Endothelial cell of umbilical vein (primary cell): ENCODE measurements around the gene TLR9. TPM values are rescaled to one million over a fixed set of nuclear protein-coding genes. Genes with fewer than 3 reads are reported as not detected.

Source experiments
- BruUV-seq: library from RNA; stranded (reverse); fragments of 400-500 nt; replicated peaks from 2 replicates; lab custom pipeline; 2021; lab: Mats Ljungman, UMichigan
- CTCF ChIA-PET: fragments of 300-600, 350-600 bp; sonication (Branson Sonifier 250); formaldehyde crosslinking; loops from one replicate; lab custom pipeline; 2021; ENCODE audit warnings: antibody characterized with exemption, inconsistent platforms; lab: Charles Lee
- POLR2A ChIA-PET: fragments of 300-600, 350-600 bp; sonication (Branson Sonifier 250); formaldehyde crosslinking; loops from one replicate; lab custom pipeline; 2021; ENCODE audit warnings: antibody characterized with exemption, inconsistent platforms; lab: Charles Lee
- DNase-seq: peaks from one replicate; pipeline ENCODE4 v3.0.0-alpha.2; 2011; ENCODE audit warnings: low read depth, low spot score
- FAIRE-seq: peaks from 2 replicates; lab custom pipeline; 2011; peaks lifted over from hg19 to GRCh38; lab: Jason Lieb, UNC
- H2AFZ ChIP-seq: 2 replicates; pipeline ENCODE4 v1.6.0; 2012; ENCODE audit warnings: low read depth, low read length, control low read depth, inconsistent platforms
- H3K27ac ChIP-seq: 2 replicates; pipeline ENCODE4 v1.5.1; 2011; ENCODE audit warnings: low read depth, mild to moderate bottlenecking, control low read depth, low read length, moderate library complexity; ENCODE audit not compliant: insufficient read depth
- H3K27me3 ChIP-seq, 2 experiments: 2 replicates each; pipeline versions ENCODE4 v1.6.0 to v1.6.1; 2011; ENCODE audit warnings: low read length in 2 of 2, mixed read lengths in 1 of 2; ENCODE audit not compliant: control insufficient read depth in 2 of 2, insufficient read depth in 2 of 2
- H3K36me3 ChIP-seq, 2 experiments: 2 replicates in 1 of 2; 3 replicates in 1 of 2; pipeline ENCODE4 v1.5.1; 2011; ENCODE audit warnings: low read length in 2 of 2, mild to moderate bottlenecking in 1 of 2, moderate library complexity in 1 of 2; ENCODE audit not compliant: control insufficient read depth in 2 of 2, insufficient read depth in 2 of 2; ENCODE audit errors: extremely low read depth in 1 of 2
- H3K4me1 ChIP-seq: 3 replicates; pipeline ENCODE4 v1.5.1; 2011; ENCODE audit warnings: mild to moderate bottlenecking, low read length; ENCODE audit not compliant: control insufficient read depth, insufficient read depth; ENCODE audit errors: extremely low read depth
- H3K4me2 ChIP-seq: 2 replicates; pipeline ENCODE4 v1.6.1; 2011; ENCODE audit warnings: low read length, control low read depth, mixed read lengths; ENCODE audit not compliant: insufficient read depth
- H3K4me3 ChIP-seq, 3 experiments: fragments of 200-600 bp in 1 of 3; sonication (generic), shearing (Covaris generic) in 1 of 3; replicated peaks in 1 of 3; 2 replicates each; pipeline ENCODE4 v1.5.1; 2011 to 2016; ENCODE audit warnings: control low read depth in 3 of 3, low read length in 3 of 3, mild to moderate bottlenecking in 2 of 3, inconsistent platforms in 1 of 3, low read depth in 1 of 3, moderate library complexity in 1 of 3; ENCODE audit not compliant: insufficient read depth in 1 of 3
- H3K79me2 ChIP-seq: 2 replicates; pipeline ENCODE4 v1.6.0; 2012; ENCODE audit warnings: low read length, inconsistent platforms; ENCODE audit not compliant: control insufficient read depth, insufficient read depth
- H3K9ac ChIP-seq: replicated peaks from 2 replicates; pipeline ENCODE3; 2011; ENCODE audit warnings: low read length, control low read depth; ENCODE audit not compliant: insufficient read depth; ENCODE audit errors: extremely low read depth
- H3K9me1 ChIP-seq: replicated peaks from 3 replicates; pipeline ENCODE4 v1.6.0; 2011; ENCODE audit warnings: mild to moderate bottlenecking, low read length; ENCODE audit not compliant: control insufficient read depth, insufficient read depth; ENCODE audit errors: extremely low read depth
- H3K9me3 ChIP-seq: replicated peaks from 2 replicates; pipeline ENCODE4 v1.5.1; 2012; ENCODE audit warnings: low read length, inconsistent platforms; ENCODE audit not compliant: control insufficient read depth, insufficient read depth
- H4K20me1 ChIP-seq: replicated peaks from 2 replicates; pipeline ENCODE3; 2011; ENCODE audit warnings: mild to moderate bottlenecking, low read length; ENCODE audit not compliant: control insufficient read depth, insufficient read depth; ENCODE audit errors: extremely low read depth
- CTCF ChIP-seq, 2 donors: IDR thresholded peaks; 1 replicate in 1 of 2; 2 replicates in 1 of 2; pipeline ENCODE4 v1.5.1; 2011; ENCODE audit warnings: low read length in 2 of 2, mild to moderate bottlenecking in 2 of 2, moderate library complexity in 2 of 2, control low read depth in 1 of 2, inconsistent platforms in 1 of 2, low read depth in 1 of 2; ENCODE audit not compliant: insufficient read depth in 1 of 2; ENCODE audit errors: extremely low read depth in 1 of 2
- EZH2 ChIP-seq: IDR thresholded peaks from 2 replicates; pipeline ENCODE4 v1.6.1; 2012; ENCODE audit warnings: borderline replicate concordance, low read depth, mild to moderate bottlenecking, moderate library complexity, low read length, inconsistent platforms; ENCODE audit not compliant: severe bottlenecking
- FOS ChIP-seq: IDR thresholded peaks from 2 replicates; pipeline ENCODE4 v1.6.1; 2011; ENCODE audit warnings: mild to moderate bottlenecking, low read length, moderate library complexity, borderline replicate concordance; ENCODE audit not compliant: insufficient read depth
- GATA2 ChIP-seq: IDR thresholded peaks from 2 replicates; pipeline ENCODE4 v1.7.0; 2011; ENCODE audit warnings: low read depth, mild to moderate bottlenecking, moderate library complexity, mixed read lengths, low read length; ENCODE audit not compliant: insufficient read length, insufficient read depth
- JUN ChIP-seq: IDR thresholded peaks from 2 replicates; pipeline ENCODE4 v1.6.1; 2011; ENCODE audit warnings: borderline replicate concordance, low read depth; ENCODE audit not compliant: insufficient read length, insufficient read depth
- MAX ChIP-seq: IDR thresholded peaks from 2 replicates; pipeline ENCODE4 v1.6.1; 2011; ENCODE audit not compliant: insufficient read depth, insufficient read length
- MYC ChIP-seq: IDR thresholded peaks from one replicate; pipeline ENCODE4 v1.6.1; 2011; ENCODE audit warnings: mild to moderate bottlenecking, low read depth, low read length
- POLR2A ChIP-seq: IDR thresholded peaks from 2 replicates; pipeline ENCODE4 v1.6.1; 2012; ENCODE audit warnings: low read depth, mild to moderate bottlenecking, control low read depth, low read length
- POLR2AphosphoS5 ChIP-seq: IDR thresholded peaks from 2 replicates; pipeline ENCODE4 v1.6.1; 2012; ENCODE audit warnings: low read depth, mild to moderate bottlenecking, control low read depth, low read length, moderate library complexity; ENCODE audit not compliant: insufficient read depth
- dilution Hi-C: fragments of 300-500 bp; cut with MboI; formaldehyde crosslinking; loops from one replicate; pipeline ENCODE4 v1.15.0; 2019; ENCODE audit warnings: low sequenced_read_pairs; ENCODE audit not compliant: extremely low pct_ligation_motif_present
- intact Hi-C: fragments of 100-400 bp; cut with micrococcal nuclease; formaldehyde crosslinking; loops from one replicate; pipeline ENCODE4 v1.10.0; 2022
- polyA plus RNA-seq, 4 experiments: library from polyadenylated mRNA; depleted of rRNA in 3 of 4; stranded (reverse) in 3 of 4; unstranded in 1 of 4; fragments of >200 nt; gene quantifications; 2 replicates each; pipeline versions ENCODE4 v1.2.1 to v1.2.3, GENCODE V29; 2011 to 2012; ENCODE audit warnings: missing spikeins in 1 of 4
- total RNA-seq: library from RNA; stranded (reverse); gene quantifications from 2 replicates; pipeline ENCODE4 v1.2.3, GENCODE V29; 2021

Gene TLR9
- total and polyA plus RNA-seq, 2 donors (not counting 3 experiments of a cell fraction or from before 2014, with no cell fraction given), result not detected

GRCh38 chr3:52257911-52258310 lies 32.5 kb upstream of the TLR9 start:
- DNase-seq, result no peak
- CTCF ChIA-PET, result interaction anchor here (1.7 to 4.2 kb wide), 3 partner anchors 13 to 21 kb away, joined by 6 to 25 read pairs (median 14); partner anchors contain the start of gene WDR82
- H3K79me2 ChIP-seq, result peaks cover 44% of the 10 kb centered on the region
- dilution Hi-C loops (no loop called here), intact Hi-C loops (no loop called here)
- H3K27me3 ChIP-seq, result no peaks in the 10 kb centered on the region
- POLR2A ChIA-PET, result no interaction called here
- H3K9ac ChIP-seq, result no peak overlapping the region
- peaks cover 46 to 55% of the 10 kb centered on the region in 2 experiments for H3K36me3 ChIP-seq
- no peak overlapping the region for H3K4me3 ChIP-seq
- no peaks in the 10 kb centered on the region for H3K9me1 ChIP-seq
- no peak overlapping the region for H3K4me2 ChIP-seq
- no peak overlapping the region for H3K27ac ChIP-seq
- no TSS peak for BruUV-seq
- no peaks in the 10 kb centered on the region for H3K9me3 ChIP-seq
- FAIRE-seq, result no peak
- no peak for TF ChIP-seq MYC
- TF ChIP-seq CTCF (IDR thresholded peaks at IDR 0.05; ENCODE audit: extremely low read depth in 1 of 2, insufficient read depth in 1 of 2, low read depth in 1 of 2, low read length in 2 of 2), result no peak
- TF ChIP-seq EZH2, result no peak
- TF ChIP-seq FOS, result no peak
- no peak for TF ChIP-seq POLR2AphosphoS5
- no peak for TF ChIP-seq MAX
- TF ChIP-seq GATA2, result no peak
- no peak for TF ChIP-seq POLR2A
- TF ChIP-seq JUN, result no peak
- H4K20me1 ChIP-seq, result no peaks in the 10 kb centered on the region
- H2AFZ ChIP-seq, result no peak overlapping the region
- peaks cover 18% of the 10 kb centered on the region for H3K4me1 ChIP-seq
